Measurements from ENCODE around the gene OVOL3.
"Not testable (repeated sequence)": the region's sequence is repeated elsewhere in the genome, so short reads cannot be mapped to it uniquely, and the experiment has no call there.

Gene OVOL3

GRCh38 chr19:36110487-36111199, at the start of gene OVOL3:
Gene OVOL3, plus strand, starts transcription at chr19:36111143. Its CDS starts 60 bp downstream, at chr19:36111203.
- DNase-seq: no peak

DNA sequence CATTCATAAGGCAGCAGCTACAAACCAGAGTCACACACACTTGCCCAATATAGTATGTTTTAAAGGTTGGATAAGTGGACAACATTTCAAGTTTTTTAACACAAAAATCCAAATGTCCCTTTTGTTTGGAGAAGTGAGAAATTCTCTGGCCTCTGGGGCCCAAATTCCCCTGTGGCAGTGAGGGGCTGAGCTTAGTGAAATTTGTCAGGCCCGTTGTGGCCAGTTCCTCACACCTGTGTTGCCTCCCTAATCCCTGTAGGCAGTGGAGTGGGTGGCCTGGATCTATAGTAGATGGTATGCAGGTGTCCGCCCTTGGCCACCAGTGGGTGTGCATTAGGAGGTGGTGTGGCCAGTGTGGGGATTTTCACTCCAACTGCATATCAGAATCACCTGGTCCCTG, 49.6 kb upstream of the OVOL3 start:
- DNase-seq: no peak

- DNase-seq: no peak
These were observed 46.1 kb upstream of the OVOL3 start for GRCh38 chr19:36064826-36065225.

DNA sequence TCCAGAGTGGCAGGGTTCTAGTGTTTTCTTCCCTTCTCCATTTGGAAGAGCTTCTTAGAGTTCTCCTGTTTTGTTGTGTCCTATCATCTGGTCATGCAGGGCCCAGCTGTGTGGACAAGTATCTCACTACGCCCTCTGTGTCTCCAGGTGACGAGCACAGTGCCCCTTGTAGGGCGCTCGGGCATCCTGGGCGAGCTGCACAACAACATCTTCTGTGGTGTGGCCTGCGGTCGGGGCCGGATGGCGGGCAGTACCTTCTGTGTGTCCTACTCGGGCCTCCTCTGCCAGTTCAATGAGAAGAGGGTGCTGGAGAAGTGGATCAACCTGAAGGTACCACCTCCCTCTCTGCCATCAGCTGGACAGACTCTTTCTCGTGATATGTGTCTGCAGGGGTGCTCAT, 43.3 kb upstream of the OVOL3 start:
- no peak for DNase-seq

DNA sequence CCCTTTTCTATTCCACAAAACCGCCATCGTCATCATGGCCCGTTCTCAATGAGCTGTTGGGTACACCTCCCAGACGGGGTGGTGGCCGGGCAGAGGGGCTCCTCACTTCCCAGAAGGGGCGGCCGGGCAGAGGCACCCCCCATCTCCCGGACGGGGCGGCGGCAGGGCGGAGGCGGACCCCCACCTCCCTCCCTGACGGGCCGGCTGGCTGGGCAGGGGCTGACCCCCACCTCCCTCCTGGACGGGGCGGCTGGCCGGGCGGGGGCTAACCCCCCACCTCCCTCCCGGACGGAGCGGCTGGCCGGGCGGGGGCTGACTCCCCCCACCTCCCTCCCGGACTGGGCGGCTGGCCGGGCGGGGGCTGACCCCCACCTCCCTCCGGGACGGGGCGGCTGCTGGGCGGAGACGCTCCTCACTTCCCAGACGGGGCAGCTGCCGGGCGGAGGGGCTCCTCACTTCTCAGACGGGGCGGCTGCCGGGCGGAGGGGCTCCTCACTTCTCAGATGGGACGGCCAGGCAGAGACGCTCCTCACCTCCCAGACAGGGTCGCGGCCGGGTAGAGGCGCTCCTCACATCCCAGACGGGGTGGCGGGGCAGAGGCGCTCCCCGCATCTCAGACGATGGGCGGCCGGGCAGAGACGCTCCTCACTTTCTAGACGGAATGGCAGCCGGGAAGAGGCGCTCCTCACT, 42.0 kb upstream of the OVOL3 start:
- not testable (repeated sequence) for DNase-seq

DNA sequence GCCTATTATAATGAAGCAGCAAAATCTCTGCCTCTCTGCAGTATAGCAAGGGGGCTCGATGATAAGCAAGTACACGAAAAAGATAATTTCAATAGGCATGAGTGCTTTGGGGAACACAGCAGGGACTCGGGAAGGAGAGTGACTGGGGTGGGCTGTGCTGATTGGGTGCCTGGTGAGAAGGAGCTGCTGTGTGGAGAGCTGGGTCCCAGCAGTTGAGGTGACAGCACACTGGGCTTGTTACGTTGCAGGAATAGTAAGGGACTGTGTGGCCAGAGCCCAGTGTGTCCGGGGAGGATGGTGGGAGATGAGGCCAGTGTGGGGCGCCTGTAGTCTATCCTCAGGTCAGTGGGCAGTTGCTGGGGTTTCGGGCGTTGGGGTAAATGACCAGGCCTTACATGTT, 38.9 kb upstream of the OVOL3 start:
- DNase-seq: no peak

- DNase-seq: no peak
These were observed 37.6 kb upstream of the OVOL3 start for GRCh38 chr19:36073121-36073876.

- DNase-seq: no peak
These were observed 31.5 kb upstream of the OVOL3 start for GRCh38 chr19:36079389-36079945.

GRCh38 chr19:36081385-36081784, 29.6 kb upstream of the OVOL3 start:
- no peak for DNase-seq

GRCh38 chr19:36081894-36082293, 29.0 kb upstream of the OVOL3 start:
- DNase-seq: no peak

DNA sequence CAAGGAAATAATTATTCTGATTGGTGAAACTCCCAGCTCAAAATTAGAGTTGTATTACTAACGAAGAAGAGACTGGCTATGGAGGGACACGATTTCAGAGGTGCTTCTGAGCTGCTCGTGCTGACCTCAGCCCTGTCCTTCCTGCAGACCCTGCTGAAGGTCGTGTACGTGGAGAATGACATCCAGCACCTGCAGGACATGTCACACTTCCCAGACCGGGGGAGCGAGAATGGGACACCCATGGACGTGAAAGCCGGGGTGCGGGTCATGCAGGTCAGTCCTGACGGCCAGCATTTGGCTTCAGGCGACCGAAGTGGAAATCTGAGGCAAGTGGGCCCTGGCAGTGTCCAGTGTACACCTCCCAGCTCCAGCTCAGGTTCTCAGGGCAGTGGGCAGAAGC, 28.0 kb upstream of the OVOL3 start:
- DNase-seq: no peak

DNA sequence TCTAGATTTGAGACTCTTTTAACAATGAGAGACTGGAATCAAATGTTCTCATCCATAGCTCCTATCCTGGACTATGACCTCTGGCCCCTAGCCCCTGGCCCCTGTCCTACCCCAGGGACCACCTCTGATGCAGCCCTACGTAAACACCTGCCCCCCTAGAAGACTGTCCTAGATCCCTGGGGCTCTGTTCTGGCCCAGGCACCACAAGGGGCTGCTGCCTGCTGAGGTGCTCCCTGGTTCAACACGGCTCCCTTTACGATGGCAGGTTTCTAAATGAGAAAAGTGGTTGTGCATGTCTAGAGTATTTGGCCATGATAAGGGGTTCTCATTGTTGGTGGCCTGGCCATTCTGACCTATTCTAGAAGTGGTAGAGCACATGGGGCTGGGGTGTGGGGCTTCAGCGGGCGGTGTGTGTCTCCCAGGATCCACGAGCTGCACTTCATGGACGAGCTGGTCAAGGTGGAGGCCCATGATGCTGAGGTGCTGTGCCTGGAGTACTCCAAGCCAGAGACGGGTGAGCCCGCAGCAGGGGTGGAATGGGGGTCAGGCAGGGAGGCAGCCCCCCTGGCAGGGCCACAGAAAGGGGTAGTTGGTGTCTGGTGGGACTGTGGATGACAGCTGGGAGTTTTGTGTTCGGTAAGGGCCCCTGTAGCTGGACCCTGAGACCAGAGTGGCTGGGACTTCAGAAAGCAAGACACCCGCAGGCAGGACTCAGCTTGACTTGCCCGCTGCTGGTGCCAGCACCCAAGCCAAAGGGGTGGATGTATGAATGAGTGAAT, 26.5 kb upstream of the OVOL3 start:
- DNase-seq: no peak

GRCh38 chr19:36086326-36086725, 24.6 kb upstream of the OVOL3 start:
- DNase-seq: no peak

- DNase-seq: no peak
These were observed 21.1 kb upstream of the OVOL3 start for GRCh38 chr19:36089847-36090246.

- DNase-seq: no peak
These were observed 19.8 kb upstream of the OVOL3 start for GRCh38 chr19:36090910-36091695.

- DNase-seq: no peak
These were observed 18.4 kb upstream of the OVOL3 start for GRCh38 chr19:36092566-36092965.

DNA sequence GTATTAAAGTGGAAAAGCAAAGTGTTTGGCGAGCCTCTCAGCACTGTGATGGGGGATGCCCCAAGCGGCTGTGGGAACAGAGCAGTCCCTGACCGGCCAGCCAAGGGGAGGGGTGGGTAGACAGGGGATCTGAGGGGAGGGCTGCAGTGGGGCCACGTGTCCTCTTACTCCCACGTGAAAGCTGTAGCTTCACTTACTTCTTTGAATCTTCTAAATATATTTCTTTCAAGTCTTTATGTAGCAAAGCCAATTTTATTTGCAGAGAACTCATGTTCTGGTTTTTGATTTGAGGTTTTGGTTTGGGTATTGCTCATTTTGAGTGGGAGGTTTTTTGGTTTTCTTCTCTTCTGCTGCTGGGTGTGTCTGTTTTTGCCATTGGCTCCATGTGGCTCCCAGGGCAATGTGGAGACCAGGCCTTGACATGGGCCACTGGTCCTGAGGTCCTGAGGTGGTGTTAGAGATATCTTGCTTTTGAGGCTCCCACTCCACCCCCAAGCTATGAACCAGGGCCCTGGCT, 17.7 kb upstream of the OVOL3 start:
- DNase-seq: no peak

DNA sequence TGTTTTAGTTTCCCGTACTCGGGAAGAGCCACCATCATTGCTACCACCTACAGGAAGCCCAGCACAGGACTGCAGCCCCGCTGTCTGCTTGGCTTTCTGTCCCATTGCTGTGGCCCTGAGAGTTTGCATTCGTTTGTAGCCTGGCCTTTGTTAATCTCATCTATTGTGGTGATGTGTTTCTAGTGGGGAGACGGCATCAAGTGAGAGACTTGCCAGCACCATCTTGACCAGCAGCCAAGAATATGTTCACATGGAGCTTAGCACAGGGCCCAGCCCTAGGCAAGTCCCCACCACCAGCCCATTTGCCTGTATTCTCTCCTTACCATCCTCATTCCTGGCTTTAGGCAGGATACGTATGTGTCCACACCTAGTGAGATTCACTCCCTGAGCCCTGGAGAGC, 17.3 kb upstream of the OVOL3 start:
- no peak for DNase-seq

DNA sequence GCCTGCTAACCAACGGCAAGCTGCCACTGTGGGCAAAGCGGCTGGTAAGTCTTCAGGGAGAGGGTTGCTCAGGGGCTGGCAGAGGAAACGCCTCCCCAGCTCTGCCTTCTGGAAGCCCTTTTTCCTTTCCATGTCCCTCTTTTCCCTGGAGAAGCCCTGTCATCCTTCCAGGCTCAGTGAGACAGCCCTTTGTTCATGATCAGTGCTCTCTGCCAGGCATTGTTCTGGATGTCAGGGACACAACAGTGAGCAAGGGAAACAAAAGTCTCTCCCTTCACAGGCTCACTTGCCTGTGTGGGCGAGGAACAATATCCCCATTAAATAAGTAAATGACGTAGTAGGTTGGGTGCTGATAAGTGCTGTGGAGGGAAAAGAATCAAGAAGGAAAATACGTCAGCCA, 13.9 kb upstream of the OVOL3 start:
- DNase-seq: no peak

GRCh38 chr19:36099166-36099785, 11.7 kb upstream of the OVOL3 start:
- DNase-seq: no peak

DNA sequence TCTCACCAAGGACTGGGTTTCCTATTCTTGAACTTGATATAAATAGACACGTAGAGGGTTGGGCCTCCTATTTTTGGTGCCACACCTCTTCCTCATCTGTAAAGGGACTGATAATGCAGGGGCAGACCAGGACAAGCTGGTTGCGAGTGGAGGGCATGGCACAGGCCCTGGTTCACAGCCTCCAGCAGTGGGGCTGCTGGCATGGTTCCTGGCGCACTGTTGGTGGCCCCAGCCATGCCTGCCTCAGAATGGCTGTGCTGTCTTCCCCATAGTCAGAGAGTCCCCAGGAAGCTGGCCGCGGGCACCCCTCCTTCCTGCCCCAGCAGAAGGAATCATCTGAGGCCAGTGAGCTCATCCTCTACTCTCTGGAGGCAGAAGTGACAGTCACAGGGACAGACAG, 10.5 kb upstream of the OVOL3 start:
- DNase-seq: no peak
